K562 (cell line): ENCODE data around the gene CLSTN2. TPM values are rescaled to one million over a fixed set of nuclear protein-coding genes. Genes with fewer than 3 reads are reported as not detected.

Experiments used
- ATAC-seq: fragments of 200-7000 bp; cut with Tn5 transposase; 3 replicates; pipeline ENCODE4 v1.9.1; 2020; ENCODE audit warnings: moderate library complexity
- BruUV-seq: library from RNA; stranded (reverse); fragments of 400-500 nt; replicated peaks from 2 replicates; lab custom pipeline; 2021; lab: Mats Ljungman, UMichigan
- CTCF ChIA-PET: fragments of 300-600 bp; formaldehyde crosslinking; extraction: SDS; loops from one replicate; lab custom pipeline; 2021; ENCODE audit warnings: low intra/inter-chr PET ratio; lab: Yijun Ruan, JAX
- POLR2A ChIA-PET: fragments of 300-600, 350-650 bp; sonication (Branson Sonifier 250); formaldehyde crosslinking; extraction: SDS; loops from one replicate; lab custom pipeline; 2021; ENCODE audit warnings: antibody characterized with exemption, inconsistent platforms; lab: Yijun Ruan, JAX
- DNase-seq, 4 experiments: peaks; one replicate each; pipeline versions ENCODE4 v3.0.0 to v3.0.0-alpha.2; 2011 to 2018; ENCODE audit warnings: low spot score in 3 of 4, mixed read lengths in 3 of 4; ENCODE audit errors: extremely low read depth in 1 of 4
- FAIRE-seq: peaks from 2 replicates; lab custom pipeline; 2011; peaks lifted over from hg19 to GRCh38; lab: Jason Lieb, UNC
- H2AFZ ChIP-seq: 2 replicates; pipeline ENCODE4 v1.6.0; 2011; ENCODE audit warnings: low read depth, low read length, control low read depth, inconsistent platforms
- H3K27ac ChIP-seq: fragments of 200-600 bp; 3 replicates; pipeline ENCODE4 v1.8.0; 2011; ENCODE audit warnings: low read depth, mild to moderate bottlenecking, control low read depth, inconsistent platforms, low read length, moderate library complexity, mixed read lengths; ENCODE audit errors: extremely low read depth
- H3K27me3 ChIP-seq, 2 experiments: fragments of 300-600 bp in 1 of 2; 2 replicates in 1 of 2; 3 replicates in 1 of 2; pipeline versions ENCODE4 v1.6.0 to v1.8.0; 2011; ENCODE audit warnings: inconsistent platforms in 2 of 2, low read length in 2 of 2, mild to moderate bottlenecking in 1 of 2, mixed read lengths in 1 of 2, moderate library complexity in 1 of 2; ENCODE audit not compliant: control insufficient read depth in 2 of 2, insufficient read depth in 2 of 2
- H3K36me3 ChIP-seq: fragments of 300-600 bp; 3 replicates; pipeline ENCODE4 v1.8.0; 2011; ENCODE audit warnings: mild to moderate bottlenecking, low read length, inconsistent platforms; ENCODE audit not compliant: control insufficient read depth, insufficient read depth
- H3K4me1 ChIP-seq, 2 experiments: fragments of 200-600 bp in 1 of 2; replicated peaks in 1 of 2; 2 replicates in 1 of 2; 3 replicates in 1 of 2; pipeline versions ENCODE4 v1.5.1 to v1.8.0; 2011; ENCODE audit warnings: inconsistent platforms in 2 of 2, low read length in 2 of 2, mild to moderate bottlenecking in 1 of 2, mixed read lengths in 1 of 2, moderate library complexity in 1 of 2; ENCODE audit not compliant: control insufficient read depth in 2 of 2, insufficient read depth in 2 of 2
- H3K4me2 ChIP-seq: 2 replicates; pipeline ENCODE4 v1.6.1; 2011; ENCODE audit warnings: low read length, control low read depth, inconsistent platforms, mixed read lengths; ENCODE audit not compliant: insufficient read depth
- H3K4me3 ChIP-seq: fragments of 200-600 bp; sonication (generic), shearing (Covaris generic); 2 replicates; pipeline ENCODE4 v1.5.1; 2016; ENCODE audit warnings: control low read depth, inconsistent platforms
- H3K79me2 ChIP-seq: fragments of 200-600 bp; 3 replicates; pipeline ENCODE4 v1.8.0; 2011; ENCODE audit warnings: low read length, inconsistent platforms; ENCODE audit not compliant: control insufficient read depth, insufficient read depth
- H3K9ac ChIP-seq, 2 experiments: 2 replicates each; pipeline versions ENCODE4 v1.6.0 to v1.6.1; 2011; ENCODE audit warnings: low read depth in 2 of 2, low read length in 2 of 2, control low read depth in 1 of 2, inconsistent platforms in 1 of 2, mild to moderate bottlenecking in 1 of 2, mixed read lengths in 1 of 2; ENCODE audit not compliant: insufficient read depth in 1 of 2
- H3K9me1 ChIP-seq: one replicate; pipeline ENCODE4 v1.6.0; 2011; ENCODE audit warnings: inconsistent platforms, mild to moderate bottlenecking, low read length, moderate library complexity; ENCODE audit not compliant: control insufficient read depth, insufficient read depth
- H3K9me3 ChIP-seq: replicated peaks from 2 replicates; pipeline ENCODE4 v1.5.1; 2011; ENCODE audit warnings: low read depth, low read length, inconsistent platforms; ENCODE audit not compliant: control insufficient read depth, insufficient read depth
- H4K20me1 ChIP-seq: replicated peaks from 2 replicates; pipeline ENCODE4 v1.6.1; 2011; ENCODE audit warnings: low read length, inconsistent platforms, mixed read lengths; ENCODE audit not compliant: control insufficient read depth, insufficient read depth
- CSDE1 ChIP-seq, 2 experiments: fragments of 450-650 bp; IDR thresholded peaks; 2 replicates each; pipeline ENCODE4 v1.6.1; 2016; ENCODE audit warnings: mild to moderate bottlenecking in 1 of 2
- DNMT1 ChIP-seq: fragments of 450-650 bp; IDR thresholded peaks from 2 replicates; pipeline ENCODE4 v1.6.1; 2016; ENCODE audit warnings: antibody characterized with exemption, mild to moderate bottlenecking
- FOXJ2 ChIP-seq: fragments of 200-800 bp; sonication (Bioruptor generic); IDR thresholded peaks from 2 replicates; pipeline ENCODE4 v1.6.1; 2016; ENCODE audit warnings: missing genetic modification characterization, missing compliant biosample characterization
- FOXM1 ChIP-seq, 2 experiments: fragments of 450-650 bp in 1 of 2; sonication (generic) in 1 of 2; formaldehyde crosslinking in 1 of 2; IDR thresholded peaks; 2 replicates each; pipeline versions ENCODE4 v1.6.1 to v1.9.0; 2017 to 2022; ENCODE audit warnings: low read depth in 2 of 2, mild to moderate bottlenecking in 2 of 2, missing genetic modification reagents in 1 of 2, moderate library complexity in 1 of 2
- NCOA4 ChIP-seq: fragments of 450-650 bp; IDR thresholded peaks from 2 replicates; pipeline ENCODE4 v1.6.1; 2018; ENCODE audit warnings: mild to moderate bottlenecking; ENCODE audit not compliant: partially characterized antibody
- PRMT5 ChIP-seq: sonication (generic); formaldehyde crosslinking; IDR thresholded peaks from 2 replicates; pipeline ENCODE4 v1.5.0; 2020; ENCODE audit warnings: missing genetic modification reagents
- RFX5 ChIP-seq: IDR thresholded peaks from 2 replicates; pipeline ENCODE4 v1.6.1; 2011; ENCODE audit warnings: low read depth, mild to moderate bottlenecking, improper control_type of control experiment, low read length
- U2AF2 ChIP-seq: fragments of 200-400 bp; formaldehyde crosslinking; optimal IDR thresholded peaks from 2 replicates; pipeline ENCODE3; 2017; ENCODE audit warnings: low read depth, mild to moderate bottlenecking, low read length
- ZKSCAN1 ChIP-seq: fragments of 150-350 bp; IDR thresholded peaks from 2 replicates; pipeline ENCODE4 v1.6.1; 2016; ENCODE audit warnings: low read depth, low read length
- ZNF644 ChIP-seq: fragments of 200-800 bp; sonication (Bioruptor generic); IDR thresholded peaks from 2 replicates; pipeline ENCODE4 v1.6.1; 2016; ENCODE audit warnings: low read depth, missing genetic modification characterization, missing compliant biosample characterization
- WGBS: fragments of 100-300 bp; shearing (Covaris generic); methylation state at CpG from one replicate; pipeline ENCODE4 v1.1.6; 2016; ENCODE audit warnings: low coverage, mixed read lengths; ENCODE audit not compliant: insufficient coverage; ENCODE audit errors: missing lambda C conversion rate; 5-methylcytosine and 5-hydroxymethylcytosine counted together
- in situ Hi-C: fragments of 300-500 bp; cut with MboI; formaldehyde crosslinking; loops from 4 replicates; pipeline ENCODE4 v1.15.0; 2018; ENCODE audit warnings: inconsistent platforms, mixed read lengths
- intact Hi-C: fragments of 100-400 bp; cut with micrococcal nuclease; formaldehyde crosslinking; loops from 2 replicates; pipeline ENCODE4 v1.14.2; 2022
- polyA plus RNA-seq, 8 experiments: library from polyadenylated mRNA; depleted of rRNA in 4 of 8; stranded (reverse) in 5 of 8; unstranded in 3 of 8; fragments of >200 nt; fragmentation: Nextera tagmentation in 2 of 8; fragmentation: Illumina TruSeq in 1 of 8; extraction: Ambion mirVana in 2 of 8; extraction: Trizol in 1 of 8; gene quantifications; 2 replicates each; pipeline versions ENCODE4 v1.2.1 to v1.2.3, GENCODE V29; 2011 to 2014; ENCODE audit warnings: inconsistent platforms in 1 of 8, missing spikeins in 1 of 8
- total RNA-seq, 7 experiments: library from RNA; depleted of rRNA in 6 of 7; stranded (reverse); fragments of >200 nt in 6 of 7; fragmentation: Illumina TruSeq in 2 of 7; extraction: Trizol in 2 of 7; gene quantifications; 2 replicates each; pipeline versions ENCODE4 v1.2.1 to v1.2.3, GENCODE V29; 2011 to 2021; ENCODE audit warnings: low replicate concordance in 1 of 7

CLSTN2 gene
- total and polyA plus RNA-seq, 9 of the 15 experiments (the other 6 are each of a cell fraction or from before 2014, with no cell fraction given) = 0.02 to 0.04 (median 0.04) TPM; not detected in 6

GRCh38 chr3:140443806-140444205 lies 508.8 kb downstream of the CLSTN2 start:
- no peaks in the 10 kb centered on the region for H3K4me1 ChIP-seq
- no peaks in the 10 kb centered on the region for H3K36me3 ChIP-seq
- H4K20me1 ChIP-seq = no peaks in the 10 kb centered on the region
- in situ Hi-C loops (no loop called here), intact Hi-C loops (no loop called here)
- H3K4me3 ChIP-seq = no peak overlapping the region
- no peak overlapping the region for H3K4me2 ChIP-seq
- H3K9me1 ChIP-seq = no peaks in the 10 kb centered on the region
- ChIA-PET CTCF (no interaction called here), POLR2A (no interaction called here)
- no peak overlapping the region for H3K27ac ChIP-seq
- FAIRE-seq = no peak
- no peak overlapping the region for H2AFZ ChIP-seq
- BruUV-seq = no TSS peak
- 3% methylated on average over 3 of the region's 3 CpGs for WGBS
- no peaks in the 10 kb centered on the region for H3K27me3 ChIP-seq
- DNase-seq = no peak
- no peak for ATAC-seq
- no peaks in the 10 kb centered on the region for H3K9me3 ChIP-seq
- no peaks in the 10 kb centered on the region for H3K79me2 ChIP-seq
- TF ChIP-seq RFX5 (no peak), NCOA4 (no peak)
- no peak overlapping the region for H3K9ac ChIP-seq

DNA sequence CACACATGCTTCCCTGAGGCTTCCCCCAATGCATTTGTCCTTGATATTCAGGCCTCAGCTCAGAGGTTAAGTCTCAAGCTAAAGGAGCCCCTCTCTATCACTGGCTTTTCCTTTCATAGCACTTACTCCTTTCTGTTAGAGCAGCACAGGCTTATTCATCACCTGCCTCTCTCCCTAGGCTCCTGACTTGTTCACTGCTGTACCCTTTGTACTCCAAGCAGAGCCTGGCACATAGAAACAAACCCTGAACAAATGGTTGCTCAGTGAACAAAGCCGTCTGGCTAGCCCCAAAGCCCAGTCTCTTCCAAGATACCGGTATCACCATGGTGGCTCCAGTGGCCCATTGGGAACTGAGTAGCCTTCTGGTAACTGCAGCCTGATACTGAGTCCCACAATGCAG lies 511.7 kb downstream of the CLSTN2 start:
- in situ Hi-C loops (no loop called here), intact Hi-C loops (no loop called here)
- POLR2A ChIA-PET = no interaction called here
- Histone ChIP-seq H3K27ac (no peak overlapping the region), H3K4me2 (no peak overlapping the region), H3K9me1 (no peaks in the 10 kb centered on the region), H3K4me3 (no peak overlapping the region), H3K4me1 (no peaks in the 10 kb centered on the region), H4K20me1 (no peaks in the 10 kb centered on the region; the same call in 1 of the 2 replicates), H3K9ac (no peak overlapping the region), H2AFZ (no peak overlapping the region), H3K79me2 (no peaks in the 10 kb centered on the region), H3K9me3 (no peaks in the 10 kb centered on the region), H3K36me3 (no peaks in the 10 kb centered on the region), H3K27me3 (no peaks in the 10 kb centered on the region)
- TF ChIP-seq ZNF644 (tag) (no peak), DNMT1 (no peak), PRMT5 (CRISPR knock-in tag) (no peak), CSDE1 (IDR thresholded peaks at IDR 0.05) (no peak), FOXJ2 (tag) (no peak), ZKSCAN1 (no peak), U2AF2 (no peak), FOXM1 (IDR thresholded peaks at IDR 0.05; ENCODE audit: low read depth) (no peak), FOXM1 (CRISPR knock-in tag; IDR thresholded peaks at IDR 0.05; ENCODE audit: low read depth) (no peak)
- 0% methylated on average over 2 of the region's 2 CpGs for WGBS
- no TSS peak for BruUV-seq
- ATAC-seq (no peak), DNase-seq (no peak), FAIRE-seq (no peak)
- CTCF ChIA-PET = no interaction called here
